ENCODE data around the gene PC. TPM values are rescaled to one million over a fixed set of nuclear protein-coding genes. Genes with fewer than 3 reads are reported as not detected.

The PC gene
- polyA plus RNA-seq, 3 donors from 2014 or later, result 3.7 to 4.2 TPM; not detected in 1

Other genes starting within 250 kb of the PC start
- gene SPTBN2, start 229.2 kb downstream of the PC start, polyA plus RNA-seq, result not detected
- 10 to 100 TPM; 19.5 to 29.1 (median 27.5) TPM for gene RCE1, start 114.9 kb downstream of the PC start, polyA plus RNA-seq
- gene LRFN4, start 101.3 kb downstream of the PC start, polyA plus RNA-seq, result under 1 TPM in 2 of 3 donors, not detected in 1; 0.12 to 0.16 TPM
- gene C11orf86, start 16.9 kb upstream of the PC start, polyA plus RNA-seq, result not detected
- gene SYT12, start 64.8 kb upstream of the PC start, polyA plus RNA-seq, result not detected
- not detected for gene RHOD, start 98.5 kb upstream of the PC start, polyA plus RNA-seq
- 10 to 100 TPM in 1 of 3 donors, 1 to 10 TPM in 2; 3.8 to 16.6 (median 6.8) TPM for gene KDM2A, start 160.9 kb upstream of the PC start, polyA plus RNA-seq

Data from immature natural killer cell (primary cell).